CD4-positive, alpha-beta memory T cell (primary cell): ENCODE measurements around the gene DYNLRB1. TPM values are rescaled to one million over a fixed set of nuclear protein-coding genes. Genes with fewer than 3 reads are reported as not detected.
A peak's percentile ranks its signal among the peaks of the same experiment; 100 is the strongest.

ENCODE experiments used
- CTCF ChIA-PET: fragments of 350-600 bp; sonication (Branson Sonifier 250); formaldehyde crosslinking; loops from one replicate; lab custom pipeline; 2021; ENCODE audit warnings: inconsistent platforms; ENCODE audit not compliant: partially characterized antibody; lab: Charles Lee
- POLR2A ChIA-PET: fragments of 350-600 bp; sonication (Branson Sonifier 250); formaldehyde crosslinking; loops from one replicate; lab custom pipeline; 2021; ENCODE audit not compliant: partially characterized antibody; lab: Charles Lee
- DNase-seq, 5 donors: peaks; one replicate each; pipeline versions ENCODE4 v3.0.0 to v3.0.0-alpha.2; 2020 to 2022; ENCODE audit warnings: mixed read lengths in 1 of 5
- H3K27ac ChIP-seq: one replicate; pipeline ENCODE4 v1.7.0; 2013; ENCODE audit warnings: low read depth, low read length
- H3K27me3 ChIP-seq: 2 replicates; pipeline ENCODE4 v1.7.0; 2013; ENCODE audit warnings: mild to moderate bottlenecking, low read length, moderate library complexity; ENCODE audit not compliant: insufficient read depth
- H3K36me3 ChIP-seq: 2 replicates; pipeline ENCODE4 v1.7.0; 2013; ENCODE audit warnings: mild to moderate bottlenecking, low read length, moderate library complexity; ENCODE audit not compliant: insufficient read depth
- H3K4me1 ChIP-seq: 2 replicates; pipeline ENCODE4 v1.7.0; 2013; ENCODE audit warnings: mild to moderate bottlenecking, low read length, moderate library complexity; ENCODE audit not compliant: insufficient read depth
- H3K4me3 ChIP-seq, 2 donors: one replicate each; pipeline ENCODE4 v1.7.0; 2013; ENCODE audit warnings: low read length in 2 of 2, mild to moderate bottlenecking in 1 of 2
- H3K9me3 ChIP-seq, 2 donors: one replicate each; pipeline ENCODE4 v1.7.0; 2013; ENCODE audit warnings: low read length in 2 of 2, control low read depth in 1 of 2; ENCODE audit not compliant: control insufficient read depth in 1 of 2
- H3K27ac Mint-ChIP-seq, 7 donors: one replicate each; pipeline ENCODE4 v1.8.0; 2020 to 2021; ENCODE audit warnings: mixed read lengths in 7 of 7, mild to moderate bottlenecking in 6 of 7, inconsistent platforms in 3 of 7, moderate library complexity in 3 of 7
- H3K27me3 Mint-ChIP-seq, 2 donors: one replicate each; pipeline ENCODE4 v1.8.0; 2020 to 2021; ENCODE audit warnings: mixed read lengths in 2 of 2
- H3K36me3 Mint-ChIP-seq, 2 donors: one replicate each; pipeline ENCODE4 v1.8.0; 2020 to 2021; ENCODE audit warnings: mixed read lengths in 2 of 2, inconsistent platforms in 1 of 2, mild to moderate bottlenecking in 1 of 2
- H3K4me1 Mint-ChIP-seq, 4 donors: one replicate each; pipeline ENCODE4 v1.8.0; 2020 to 2021; ENCODE audit warnings: mixed read lengths in 4 of 4, mild to moderate bottlenecking in 1 of 4
- H3K4me3 Mint-ChIP-seq, 8 donors: one replicate each; pipeline ENCODE4 v1.8.0; 2020 to 2021; ENCODE audit warnings: mixed read lengths in 8 of 8, mild to moderate bottlenecking in 7 of 8, moderate library complexity in 6 of 8, inconsistent platforms in 3 of 8
- H3K9me3 Mint-ChIP-seq, 8 donors: one replicate each; pipeline ENCODE4 v1.8.0; 2020 to 2021; ENCODE audit warnings: mixed read lengths in 8 of 8, mild to moderate bottlenecking in 5 of 8, inconsistent platforms in 3 of 8, moderate library complexity in 1 of 8
- intact Hi-C: fragments of 100-400 bp; cut with micrococcal nuclease; formaldehyde crosslinking; loops from one replicate; pipeline ENCODE4 v1.15.1; 2023
- polyA plus RNA-seq, 2 donors: library from polyadenylated mRNA; unstranded; fragments of 300-500 nt; fragmentation: Illumina TruSeq; gene quantifications; one replicate each; pipeline ENCODE4 v1.2.3, GENCODE V29; 2021
- total RNA-seq, 2 experiments: library from RNA; stranded (reverse); gene quantifications; one replicate each; pipeline ENCODE4 v1.2.3, GENCODE V29; 2021

The DYNLRB1 gene
- total RNA-seq (10 to 100 TPM; 75.5 to 81.0 TPM), polyA plus RNA-seq (100 to 1,000 TPM; 237 to 311 TPM)

GRCh38 chr20:34516247-34517113 is at the start of gene DYNLRB1:
Gene DYNLRB1, plus strand, starts transcription at chr20:34516422. Its CDS starts 37 bp downstream, at chr20:34516459.
- H3K4me1 Mint-ChIP-seq, result peaks cover 29 to 91% (median 52%) of the 10 kb centered on the region in 4 donors
- H3K4me1 ChIP-seq, result peaks cover 46% of the 10 kb centered on the region
- peak within 1 kb of the TSS; percentile 96 to 99 (median 98) for H3K27ac Mint-ChIP-seq
- peak within 1 kb of the TSS; percentile 89 for H3K27ac ChIP-seq
- peaks cover 0 to 32% of the 10 kb centered on the region in 2 donors for H3K36me3 Mint-ChIP-seq
- H3K27me3 ChIP-seq, result no peaks in the 10 kb centered on the region
- no peaks in the 10 kb centered on the region for H3K27me3 Mint-ChIP-seq
- POLR2A ChIA-PET, result interaction anchor here (0.6 to 4.1 kb wide), 24 partner anchors 9 to 1438 kb away, joined by 3 to 21 read pairs (median 4); partner anchors contain the start of genes AHCY, EIF6, ITCH and MAP1LC3A
- no peaks in the 10 kb centered on the region for H3K9me3 ChIP-seq
- peaks cover 0 to 5% (median 0%) of the 10 kb centered on the region in 8 donors for H3K9me3 Mint-ChIP-seq
- no peaks in the 10 kb centered on the region for H3K36me3 ChIP-seq
- peak; percentile 92 to 96 (median 93) for DNase-seq
- H3K4me3 Mint-ChIP-seq, result peak within 1 kb of the TSS; percentile 93 to 100 (median 98)
- CTCF ChIA-PET, result interaction anchor here (0.9 to 4.6 kb wide), 8 partner anchors 11 to 253 kb away, joined by 3 to 48 read pairs (median 5); partner anchors contain the start of genes AHCY and ITCH
- H3K4me3 ChIP-seq, result peak within 1 kb of the TSS; percentile 91 to 99
- intact Hi-C loops, result loop anchor here (5.0 kb wide), 1 partner anchor 959 kb away; no protein-coding TSS in a partner anchor

DNA sequence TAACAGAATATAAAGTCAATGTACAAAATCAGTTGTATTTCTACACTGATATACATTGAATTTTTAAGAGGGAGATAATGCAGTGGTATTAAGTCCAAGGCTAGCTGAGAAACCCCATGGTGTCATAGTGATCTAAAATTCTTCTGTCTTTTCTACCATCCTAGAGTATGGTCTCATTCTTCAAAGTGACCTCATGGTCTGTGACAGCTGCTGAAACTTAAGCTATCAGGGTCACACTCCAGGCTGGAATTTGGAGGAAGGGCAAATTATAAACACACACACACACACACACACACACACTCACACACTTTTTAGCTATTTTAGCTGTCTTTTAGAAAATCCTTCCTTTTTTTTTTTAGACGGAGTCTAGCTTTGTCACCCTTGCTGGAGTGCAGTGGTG is 47.3 kb upstream of the DYNLRB1 start:
- intact Hi-C loops, result no loop called here
- Histone ChIP-seq H3K9me3 (no peaks in the 10 kb centered on the region), H3K36me3 (no peaks in the 10 kb centered on the region), H3K27me3 (no peaks in the 10 kb centered on the region), H3K4me3 (no peak overlapping the region), H3K4me1 (no peaks in the 10 kb centered on the region), H3K27ac (no peak overlapping the region)
- ChIA-PET POLR2A (no interaction called here), CTCF (interaction anchor here (1.3 kb wide), 1 partner anchor 157 kb away, joined by 3 read pairs; no protein-coding TSS in a partner anchor)
- H3K4me3 Mint-ChIP-seq, result no peak overlapping the region
- H3K4me1 Mint-ChIP-seq, result peaks cover 0 to 3% (median 0%) of the 10 kb centered on the region in 4 donors
- no peaks in the 10 kb centered on the region for H3K9me3 Mint-ChIP-seq
- no peak for DNase-seq
- H3K27ac Mint-ChIP-seq, result peak overlapping the region in 1 of 7 donors; percentile 51
- H3K36me3 Mint-ChIP-seq, result peaks cover 37 to 61% of the 10 kb centered on the region in 2 donors
- no peaks in the 10 kb centered on the region for H3K27me3 Mint-ChIP-seq

- CTCF ChIA-PET, result interaction anchor here (1.1 to 1.4 kb wide), 2 partner anchors 92 to 160 kb away, joined by 5 to 7 read pairs; no protein-coding TSS in a partner anchor
- H3K9me3 ChIP-seq, result no peaks in the 10 kb centered on the region
- intact Hi-C loops, result loop anchor here (5.0 kb wide), 1 partner anchor 160 kb away; no protein-coding TSS in a partner anchor
- no peaks in the 10 kb centered on the region for H3K27me3 ChIP-seq
- DNase-seq, result no peak
- no peak overlapping the region for H3K27ac ChIP-seq
- no peaks in the 10 kb centered on the region for H3K9me3 Mint-ChIP-seq
- POLR2A ChIA-PET, result no interaction called here
- H3K4me3 ChIP-seq, result no peak overlapping the region
- H3K4me1 ChIP-seq, result no peaks in the 10 kb centered on the region
- H3K36me3 Mint-ChIP-seq, result peaks cover 31 to 53% of the 10 kb centered on the region in 2 donors
- H3K27ac Mint-ChIP-seq, result peak overlapping the region in 2 of 7 donors; percentile 59 to 66
- no peak overlapping the region for H3K4me3 Mint-ChIP-seq
- H3K36me3 ChIP-seq, result no peaks in the 10 kb centered on the region
- H3K4me1 Mint-ChIP-seq, result peaks cover 0 to 8% (median 5%) of the 10 kb centered on the region in 4 donors
- no peaks in the 10 kb centered on the region for H3K27me3 Mint-ChIP-seq
These were observed 43.8 kb upstream of the DYNLRB1 start for GRCh38 chr20:34472246-34472925.

DNA sequence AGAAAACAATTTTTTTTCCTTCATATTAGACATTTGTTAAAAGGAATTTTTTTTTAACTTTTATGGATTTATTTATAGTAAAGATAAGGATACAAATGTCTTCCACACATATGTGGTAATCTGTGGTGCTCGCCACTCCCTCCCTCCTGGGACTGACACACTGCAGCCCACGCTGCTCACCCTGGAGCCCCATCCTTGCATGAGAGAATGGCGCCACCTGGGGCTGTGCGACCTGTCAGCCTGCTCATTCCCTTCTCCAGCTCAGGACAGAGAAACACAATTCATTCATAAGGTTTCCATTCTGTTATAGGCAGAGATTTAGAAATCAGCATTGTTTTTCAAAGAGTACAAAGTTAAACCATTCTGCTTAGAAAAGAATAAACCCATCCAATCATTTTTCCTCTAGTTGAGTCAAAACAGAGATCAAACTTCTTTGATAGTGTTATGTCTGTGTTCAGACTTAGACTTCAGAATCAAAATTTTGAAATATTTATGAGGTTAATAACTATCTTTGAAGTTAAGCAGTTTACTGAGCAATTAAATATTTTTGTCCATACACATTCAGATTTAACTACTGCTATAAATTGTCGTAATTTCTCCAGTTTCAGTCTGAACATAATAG is 42.8 kb upstream of the DYNLRB1 start:
- ChIA-PET POLR2A (no interaction called here), CTCF (no interaction called here)
- Histone ChIP-seq H3K4me3 (no peak overlapping the region), H3K4me1 (no peaks in the 10 kb centered on the region), H3K27ac (no peak overlapping the region), H3K9me3 (no peaks in the 10 kb centered on the region), H3K36me3 (no peaks in the 10 kb centered on the region), H3K27me3 (no peaks in the 10 kb centered on the region)
- H3K9me3 Mint-ChIP-seq, result no peaks in the 10 kb centered on the region
- peaks cover 0 to 8% (median 5%) of the 10 kb centered on the region in 4 donors for H3K4me1 Mint-ChIP-seq
- no peaks in the 10 kb centered on the region for H3K27me3 Mint-ChIP-seq
- H3K36me3 Mint-ChIP-seq, result peaks cover 31 to 58% of the 10 kb centered on the region in 2 donors
- no peak overlapping the region for H3K4me3 Mint-ChIP-seq
- intact Hi-C loops, result loop anchor here (5.0 kb wide), 1 partner anchor 161 kb away; no protein-coding TSS in a partner anchor
- peak in 3 of 5 donors; percentile 5 to 12 (median 6) for DNase-seq
- H3K27ac Mint-ChIP-seq, result no peak overlapping the region

DNA sequence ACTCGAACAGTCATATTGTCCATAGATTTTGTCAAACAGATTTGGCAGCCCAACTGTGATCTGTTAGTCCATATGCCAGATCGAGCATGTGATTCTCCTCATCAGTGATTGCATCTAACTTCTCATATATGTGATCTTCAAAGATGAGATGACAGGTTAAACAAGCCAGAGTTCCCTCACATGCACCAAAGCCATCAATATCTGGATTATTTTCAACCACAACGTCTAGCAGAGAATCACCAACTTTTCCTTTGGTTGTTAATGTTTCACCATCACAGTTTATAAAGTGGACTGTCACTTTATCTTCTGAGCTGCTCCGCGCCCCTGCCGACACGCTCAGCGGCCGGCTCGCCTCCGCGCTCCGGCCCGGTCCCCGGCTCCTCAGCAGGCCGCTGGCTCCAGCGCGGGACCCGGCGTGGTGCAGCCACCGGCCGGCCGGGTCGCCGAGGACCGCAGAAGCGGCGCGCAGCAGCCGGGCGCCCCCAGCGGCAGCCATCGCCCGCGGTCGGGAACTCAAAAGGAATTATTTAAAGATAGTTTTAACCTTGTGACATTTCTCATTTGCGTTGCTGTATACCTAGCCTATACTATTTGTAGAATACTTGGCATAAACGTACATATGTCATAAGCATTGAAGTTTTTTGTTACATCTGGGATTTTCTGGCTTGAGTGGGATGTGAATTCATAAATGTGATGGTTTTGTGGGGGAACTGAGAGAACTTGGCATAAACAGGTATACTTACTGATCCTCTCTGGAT is 40.1 kb upstream of the DYNLRB1 start:
- H3K27ac Mint-ChIP-seq, result peak overlapping the region in 2 of 7 donors; percentile 25 to 55
- intact Hi-C loops, result no loop called here
- POLR2A ChIA-PET, result no interaction called here
- peak in 2 of 5 donors; percentile 5 to 21 for DNase-seq
- Histone ChIP-seq H3K4me1 (no peaks in the 10 kb centered on the region), H3K9me3 (no peaks in the 10 kb centered on the region), H3K27me3 (no peaks in the 10 kb centered on the region), H3K4me3 (no peak overlapping the region), H3K36me3 (peaks cover 8% of the 10 kb centered on the region), H3K27ac (no peak overlapping the region)
- CTCF ChIA-PET, result interaction anchor here (0.6 to 1.9 kb wide), 4 partner anchors 21 to 163 kb away, joined by 4 to 8 read pairs (median 4); no protein-coding TSS in a partner anchor
- H3K4me3 Mint-ChIP-seq, result peak overlapping the region in 3 of 8 donors; percentile 4 to 33 (median 24)
- H3K4me1 Mint-ChIP-seq, result peaks cover 0 to 8% (median 6%) of the 10 kb centered on the region in 4 donors
- peaks cover 0 to 2% (median 0%) of the 10 kb centered on the region in 8 donors for H3K9me3 Mint-ChIP-seq
- no peaks in the 10 kb centered on the region for H3K27me3 Mint-ChIP-seq
- H3K36me3 Mint-ChIP-seq, result peaks cover 45 to 53% of the 10 kb centered on the region in 2 donors

DNA sequence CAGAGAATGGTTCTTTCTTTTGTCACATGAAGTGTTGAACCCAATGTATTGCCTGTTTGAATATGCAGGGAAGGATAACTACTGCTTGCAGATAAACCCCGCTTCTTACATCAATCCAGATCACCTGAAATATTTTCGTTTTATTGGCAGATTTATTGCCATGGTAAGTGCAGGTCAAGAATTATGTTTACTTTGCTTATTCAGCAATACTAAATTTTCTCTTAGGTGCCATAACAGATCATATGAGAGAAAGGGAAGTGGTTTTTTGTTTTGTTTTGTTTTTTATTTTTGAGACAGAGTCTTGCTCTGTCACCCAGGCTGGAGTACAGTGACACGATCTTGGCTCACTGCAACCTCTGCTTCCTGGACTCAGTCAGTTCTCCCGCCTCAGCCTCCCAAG is 36.6 kb upstream of the DYNLRB1 start:
- ChIA-PET POLR2A (no interaction called here), CTCF (no interaction called here)
- peaks cover 18% of the 10 kb centered on the region for H3K36me3 ChIP-seq
- H3K9me3 ChIP-seq, result no peaks in the 10 kb centered on the region
- intact Hi-C loops, result no loop called here
- Mint-ChIP-seq H3K36me3 (peaks cover 56 to 58% of the 10 kb centered on the region in 2 donors), H3K4me3 (no peak overlapping the region), H3K27me3 (no peaks in the 10 kb centered on the region), H3K27ac (peak overlapping the region in 2 of 7 donors; percentile 14 to 53), H3K9me3 (peaks cover 0 to 7% (median 3%) of the 10 kb centered on the region in 8 donors), H3K4me1 (peaks cover 0 to 8% (median 6%) of the 10 kb centered on the region in 4 donors)
- DNase-seq, result no peak
- H3K27ac ChIP-seq, result no peak overlapping the region
- H3K4me1 ChIP-seq, result no peaks in the 10 kb centered on the region
- H3K4me3 ChIP-seq, result no peak overlapping the region
- no peaks in the 10 kb centered on the region for H3K27me3 ChIP-seq
